NCI-H226 (cell line): ENCODE results near the gene TNS3.

ENCODE experiments used
- DNase-seq: peaks from one replicate; pipeline ENCODE4 v3.0.0-alpha.2; 2015

Gene TNS3

GRCh38 chr7:47357361-47357760, 224.6 kb downstream of the TNS3 start:
- DNase-seq: no peak

GRCh38 chr7:47356261-47356660, 225.7 kb downstream of the TNS3 start:
- no peak for DNase-seq

- no peak for DNase-seq
Measured at GRCh38 chr7:47355684-47356083, 226.2 kb downstream of the TNS3 start.

- no peak for DNase-seq
Measured at GRCh38 chr7:47354831-47355541, 226.9 kb downstream of the TNS3 start.

- no peak for DNase-seq
Measured at GRCh38 chr7:47354071-47354470, 227.8 kb downstream of the TNS3 start.

GRCh38 chr7:47352394-47352968, 229.4 kb downstream of the TNS3 start:
- no peak for DNase-seq

- DNase-seq: no peak
Measured at GRCh38 chr7:47351233-47352154, 230.4 kb downstream of the TNS3 start.

GRCh38 chr7:47350425-47350824, 231.5 kb downstream of the TNS3 start:
- no peak for DNase-seq

- no peak for DNase-seq
Measured at GRCh38 chr7:47349401-47349800, 232.5 kb downstream of the TNS3 start.

- DNase-seq: no peak
Measured at GRCh38 chr7:47347816-47348385, 234.0 kb downstream of the TNS3 start.

GRCh38 chr7:47347346-47347745, 234.6 kb downstream of the TNS3 start:
- DNase-seq: no peak

- DNase-seq: no peak
Measured at GRCh38 chr7:47346377-47346914, 235.5 kb downstream of the TNS3 start.

- DNase-seq: no peak
Measured at GRCh38 chr7:47345857-47346298, 236.0 kb downstream of the TNS3 start.

GRCh38 chr7:47344171-47344955, 237.5 kb downstream of the TNS3 start:
- no peak for DNase-seq

- no peak for DNase-seq
Measured at GRCh38 chr7:47343061-47343455, 238.9 kb downstream of the TNS3 start.

- no peak for DNase-seq
Measured at GRCh38 chr7:47342296-47343060, 239.4 kb downstream of the TNS3 start.

- DNase-seq: no peak
Measured at GRCh38 chr7:47340517-47340916, 241.4 kb downstream of the TNS3 start.

GRCh38 chr7:47338026-47338425, 243.9 kb downstream of the TNS3 start:
- no peak for DNase-seq

- peak; percentile 51 for DNase-seq
Measured at GRCh38 chr7:47337531-47337930, 244.4 kb downstream of the TNS3 start.

GRCh38 chr7:47336472-47337425, 245.2 kb downstream of the TNS3 start:
- DNase-seq: no peak
